Middle frontal gyrus (tissue), 1 donor: ENCODE results near the gene SPTBN2.

Experiments used
- DNase-seq: peaks from one replicate; pipeline ENCODE4 v3.0.0-alpha.2; 2015; ENCODE audit warnings: low spot score; ENCODE audit errors: extremely low spot score

SPTBN2 gene

DNA sequence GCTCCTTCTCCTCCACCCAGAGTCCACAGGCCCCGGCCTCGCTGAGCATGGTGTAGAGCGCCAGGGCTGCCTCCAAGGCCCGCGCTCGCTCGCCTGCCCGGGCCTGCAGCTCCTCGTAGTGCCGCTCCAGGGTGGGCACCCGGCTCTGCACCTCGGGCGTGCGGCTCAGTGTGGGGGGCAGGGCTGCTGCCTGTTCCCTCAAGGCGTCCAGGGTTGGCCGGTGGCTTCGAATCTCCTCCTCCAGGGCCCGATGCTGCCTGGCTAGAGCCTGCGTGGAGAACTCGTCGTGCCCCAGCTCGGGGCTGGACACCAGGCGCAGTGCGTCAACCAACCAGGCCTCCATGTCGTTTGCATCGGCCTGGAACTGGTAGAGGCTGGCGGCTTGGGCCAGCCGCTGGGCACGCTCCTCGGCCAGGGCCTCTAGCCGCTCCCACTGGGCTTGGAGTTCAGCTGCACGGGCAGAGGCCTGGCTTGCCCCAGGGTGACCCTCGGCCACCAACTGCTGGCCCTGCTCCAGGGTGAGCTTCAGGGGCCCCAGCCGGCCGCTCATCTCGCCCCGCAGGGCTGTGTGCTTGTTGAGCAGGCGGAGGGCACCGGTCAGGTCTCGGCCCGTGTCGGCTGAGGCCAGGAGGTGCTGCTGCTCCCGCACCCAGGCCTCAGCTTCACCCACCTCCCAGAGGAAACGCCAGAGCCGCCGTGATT is 24.2 kb downstream of the SPTBN2 start:
- no peak for DNase-seq

DNA sequence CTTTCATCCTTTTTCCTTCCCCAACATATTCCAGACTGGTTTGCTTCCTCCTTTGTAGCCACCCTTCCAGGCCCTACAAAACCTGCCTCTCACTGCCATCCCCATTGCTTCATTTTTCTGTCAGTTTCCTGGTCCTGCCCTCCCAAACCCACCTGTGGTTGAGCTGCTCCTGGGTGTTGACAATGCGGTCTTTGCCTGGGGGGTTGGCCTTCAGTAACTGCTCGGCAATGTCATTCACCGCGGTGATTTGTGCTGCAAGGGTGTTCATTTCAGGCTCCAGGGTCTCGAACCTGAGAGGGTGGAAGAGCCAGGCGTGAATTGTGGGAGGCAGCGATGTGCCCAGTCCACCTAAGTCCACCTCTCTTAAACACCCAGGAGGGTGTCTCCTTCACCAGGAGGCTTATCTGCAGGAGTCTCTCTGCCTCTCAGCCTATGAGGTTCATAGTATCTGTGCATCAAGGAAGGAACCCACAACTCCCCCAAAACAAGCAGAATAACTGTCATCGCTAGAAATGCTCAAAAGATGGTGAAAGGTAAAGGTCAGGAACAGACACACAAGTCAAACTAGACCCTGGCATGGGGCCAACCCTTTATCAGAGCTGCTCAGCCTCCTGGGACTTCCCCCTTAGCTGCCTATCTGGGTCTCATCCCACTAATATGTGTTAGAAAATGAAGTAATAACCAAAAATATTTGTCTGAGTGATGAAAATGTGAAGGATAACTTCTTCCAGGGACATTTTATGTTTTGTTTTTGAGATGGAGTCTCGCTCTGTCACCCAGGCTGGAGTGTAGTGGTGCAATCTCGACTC is 27.4 kb downstream of the SPTBN2 start:
- no peak for DNase-seq

DNA sequence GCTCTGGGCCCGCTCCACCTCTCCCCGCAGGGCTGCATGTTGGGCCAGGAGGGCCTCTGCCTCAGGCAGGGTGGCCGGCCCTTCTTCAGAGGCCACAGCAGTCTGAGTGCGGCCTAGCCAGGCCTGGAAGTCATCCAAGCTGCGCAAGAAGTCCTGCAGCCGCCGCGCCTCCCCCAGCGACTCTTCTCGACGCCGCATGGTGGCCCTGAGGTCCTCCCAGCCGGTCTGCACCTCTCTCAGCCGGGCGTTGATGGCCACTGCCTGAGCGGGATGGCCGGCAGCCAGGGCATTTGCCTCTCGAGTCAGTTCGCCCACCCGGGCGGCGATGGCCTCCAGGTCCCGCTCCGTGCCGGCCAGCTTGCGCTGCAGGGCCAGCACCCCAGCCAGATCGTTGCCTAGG is 28.3 kb downstream of the SPTBN2 start:
- DNase-seq, result no peak

DNA sequence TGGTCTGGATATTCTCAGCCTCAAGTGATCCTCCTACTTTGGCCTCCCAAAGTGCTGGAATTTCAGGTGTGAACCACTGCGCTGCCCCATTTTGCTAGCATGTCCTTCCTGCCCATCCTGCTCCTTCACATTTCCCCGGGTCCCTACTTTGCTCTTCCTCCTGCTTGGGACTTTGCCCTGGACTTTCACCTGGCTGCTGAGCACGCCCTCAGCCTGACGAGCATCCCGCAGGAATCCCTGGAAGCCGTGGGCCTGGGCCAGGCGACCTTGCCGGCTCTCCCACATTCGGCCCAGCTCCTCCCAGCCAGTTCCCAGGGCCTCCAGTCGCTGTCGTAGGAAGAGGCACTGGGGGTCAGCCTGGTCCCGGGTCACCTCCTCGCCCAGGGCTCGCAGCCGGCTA is 28.7 kb downstream of the SPTBN2 start:
- DNase-seq, result no peak

DNA sequence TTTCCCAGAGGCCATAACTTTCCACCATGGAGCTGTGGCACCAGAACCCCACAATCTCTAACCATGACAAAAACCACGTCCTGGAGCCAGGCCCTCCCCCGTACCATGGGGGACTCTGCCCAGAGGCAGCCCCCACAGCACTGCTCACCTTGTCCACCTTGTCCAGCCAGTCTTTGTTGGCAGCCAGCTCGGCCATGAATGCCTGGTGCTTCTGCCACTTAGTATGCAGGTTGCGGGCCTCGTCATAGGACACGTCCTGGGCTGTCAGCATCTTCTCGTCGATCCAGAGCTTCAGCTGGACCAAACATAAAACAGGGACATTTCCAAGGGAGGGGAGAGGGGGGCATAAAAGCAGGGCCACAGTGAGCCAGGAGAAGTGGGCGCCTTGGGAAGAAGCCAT is 30.5 kb downstream of the SPTBN2 start:
- DNase-seq, result no peak

DNA sequence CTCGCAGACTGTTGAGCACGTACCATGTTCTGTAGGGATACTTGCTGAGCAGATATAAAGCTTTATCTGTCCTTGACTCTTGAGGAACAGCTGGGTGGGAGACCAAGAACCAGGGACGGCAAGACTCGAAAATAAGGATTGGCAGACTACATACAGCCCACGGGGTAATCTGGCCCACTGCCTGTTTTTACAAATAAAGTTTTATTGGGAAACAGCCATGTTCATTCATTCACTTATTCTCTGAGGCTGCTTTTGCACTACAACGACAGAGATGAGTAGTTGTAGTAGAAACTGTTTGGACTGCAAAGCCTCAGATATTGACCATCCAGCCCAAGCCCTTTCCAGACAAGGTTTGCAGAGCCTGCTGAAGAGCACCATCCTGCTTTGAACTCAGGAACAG is 31.0 kb downstream of the SPTBN2 start:
- DNase-seq, result no peak

DNA sequence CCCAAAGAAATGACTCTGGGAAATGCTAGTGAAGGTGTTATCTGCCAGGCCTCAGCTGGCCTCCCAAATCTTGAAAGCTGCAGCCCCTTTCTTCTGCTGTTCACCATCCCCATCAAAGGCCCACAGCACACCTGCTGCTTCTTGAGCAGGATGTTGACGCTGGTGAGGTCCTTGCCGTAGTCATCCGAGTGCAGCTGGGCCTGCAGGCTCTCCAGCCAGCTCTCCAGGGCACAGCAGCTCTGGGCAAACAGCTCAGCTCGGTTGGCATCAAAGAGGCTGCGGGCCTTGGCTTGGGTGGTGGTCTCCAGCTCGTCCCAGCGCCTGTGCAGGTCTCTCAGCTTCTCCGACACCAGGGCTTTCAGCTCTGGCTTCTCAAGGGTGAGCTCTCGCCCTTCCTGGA is 32.9 kb downstream of the SPTBN2 start:
- no peak for DNase-seq

DNA sequence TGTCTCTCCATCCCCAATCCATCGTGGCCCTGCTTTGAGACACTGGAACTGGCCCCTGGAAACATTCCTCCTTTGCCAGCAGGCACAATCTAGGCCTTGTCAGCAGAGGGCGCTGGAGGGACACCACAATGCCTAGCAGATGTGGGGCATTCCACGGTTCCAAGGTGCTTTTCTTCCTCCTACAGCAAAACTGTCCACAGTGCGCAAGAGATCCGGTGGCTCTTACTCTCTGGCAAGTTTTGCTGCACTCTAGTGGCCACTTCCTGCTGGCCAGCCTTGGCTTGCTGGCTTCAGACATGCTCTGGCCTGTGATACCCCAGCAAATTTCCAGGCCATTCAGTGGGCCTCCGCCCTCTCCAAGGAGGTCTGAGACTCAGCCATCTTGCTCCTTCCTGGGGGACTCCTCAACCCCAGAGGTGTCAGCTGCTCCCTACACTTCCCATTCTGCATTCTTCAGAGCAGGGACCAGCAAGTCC is 34.2 kb downstream of the SPTBN2 start:
- peak; percentile 55 for DNase-seq

DNA sequence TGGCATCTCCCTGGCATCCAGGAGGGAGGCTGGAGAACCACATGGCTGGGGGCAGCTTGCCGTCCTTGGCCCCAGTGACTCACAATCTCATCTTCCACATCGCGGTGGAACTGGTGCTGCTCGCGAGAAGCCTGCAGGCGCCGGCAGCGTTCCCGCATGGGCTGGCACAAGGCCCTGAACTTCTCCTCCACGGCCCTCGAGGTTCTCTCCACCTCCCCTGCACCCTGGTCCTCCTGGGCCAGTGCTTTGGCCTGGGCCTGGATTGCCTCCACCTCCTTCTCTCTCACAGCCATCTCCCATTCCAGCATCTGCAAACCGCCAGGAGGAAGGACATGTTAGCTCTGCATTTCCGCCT is 35.0 kb downstream of the SPTBN2 start:
- no peak for DNase-seq

DNA sequence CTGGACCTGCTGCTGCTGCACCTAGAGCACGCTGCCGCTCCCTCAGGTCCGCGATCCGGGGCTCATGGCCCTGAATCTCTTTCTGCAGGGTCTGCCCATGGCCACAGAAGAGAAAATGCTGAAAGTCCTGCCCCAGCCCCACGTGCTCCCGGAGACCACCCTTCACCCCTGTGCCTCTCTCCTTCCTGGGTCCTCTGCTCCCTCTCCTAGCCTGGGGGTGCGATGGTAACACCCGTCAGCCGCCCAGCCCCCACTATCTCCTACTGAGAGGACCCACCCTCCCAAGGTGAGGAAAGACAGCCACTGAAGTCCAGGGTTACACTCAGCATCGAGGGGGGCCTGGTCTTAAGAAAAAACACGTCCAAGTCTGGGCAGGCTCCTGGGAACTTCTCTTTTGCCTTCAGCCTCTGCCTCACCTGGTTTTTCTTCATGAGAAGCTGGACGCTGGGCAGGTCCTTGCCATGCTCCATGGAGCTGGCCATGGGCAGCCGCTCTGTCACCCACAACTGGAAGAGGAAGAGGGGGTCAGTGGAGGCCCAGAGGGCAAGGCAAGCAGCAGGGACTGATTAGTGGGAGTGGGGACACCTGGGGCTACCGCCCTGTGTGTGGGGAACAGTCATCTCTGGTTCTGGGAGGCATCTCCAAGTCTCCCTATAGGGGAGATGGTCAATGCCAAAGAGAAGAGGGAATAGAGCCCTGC is 35.5 kb downstream of the SPTBN2 start:
- no peak for DNase-seq

DNA sequence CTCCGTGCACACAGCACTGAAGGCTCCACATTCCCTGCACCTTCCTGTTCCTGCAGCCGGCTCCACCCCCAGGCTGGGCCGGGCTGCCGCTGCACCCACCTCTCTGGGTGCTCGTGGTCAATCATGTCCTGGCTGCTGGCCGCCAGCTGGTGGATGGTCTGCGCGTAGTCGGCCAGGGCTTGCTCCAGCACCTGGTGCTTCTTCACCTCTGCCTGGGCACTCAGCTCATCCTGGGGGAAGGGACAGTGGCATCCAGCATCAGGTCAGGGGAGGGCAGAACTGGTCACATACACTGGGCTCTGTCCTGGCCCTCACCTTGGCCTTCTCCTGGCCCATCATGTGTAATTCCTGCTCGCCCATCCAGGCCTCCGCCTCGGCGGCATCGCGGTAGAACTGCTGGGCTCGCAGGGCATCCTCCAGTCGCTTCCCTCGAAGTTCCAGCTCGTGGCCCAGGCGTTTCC is 36.1 kb downstream of the SPTBN2 start:
- DNase-seq, result no peak

DNA sequence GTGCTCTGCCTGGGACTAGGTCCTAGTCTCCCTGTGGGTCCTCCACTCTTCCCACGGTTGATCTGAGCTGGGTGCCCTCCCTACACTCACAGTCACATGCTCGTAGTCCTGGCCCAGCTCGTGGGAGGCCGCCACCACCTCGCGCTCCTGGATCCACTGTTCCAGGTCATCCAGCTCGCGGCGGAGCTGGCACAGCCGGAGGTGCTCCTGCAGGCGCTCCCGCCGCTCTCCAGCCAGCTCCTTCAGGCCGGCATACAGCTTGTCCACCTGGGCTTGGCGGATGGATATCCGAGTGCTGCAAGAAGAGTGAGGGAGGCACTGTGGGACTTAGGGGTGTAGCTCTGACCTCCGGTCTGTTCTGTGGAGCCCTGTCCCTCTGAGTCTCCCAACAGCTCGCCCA is 36.6 kb downstream of the SPTBN2 start:
- no peak for DNase-seq

DNA sequence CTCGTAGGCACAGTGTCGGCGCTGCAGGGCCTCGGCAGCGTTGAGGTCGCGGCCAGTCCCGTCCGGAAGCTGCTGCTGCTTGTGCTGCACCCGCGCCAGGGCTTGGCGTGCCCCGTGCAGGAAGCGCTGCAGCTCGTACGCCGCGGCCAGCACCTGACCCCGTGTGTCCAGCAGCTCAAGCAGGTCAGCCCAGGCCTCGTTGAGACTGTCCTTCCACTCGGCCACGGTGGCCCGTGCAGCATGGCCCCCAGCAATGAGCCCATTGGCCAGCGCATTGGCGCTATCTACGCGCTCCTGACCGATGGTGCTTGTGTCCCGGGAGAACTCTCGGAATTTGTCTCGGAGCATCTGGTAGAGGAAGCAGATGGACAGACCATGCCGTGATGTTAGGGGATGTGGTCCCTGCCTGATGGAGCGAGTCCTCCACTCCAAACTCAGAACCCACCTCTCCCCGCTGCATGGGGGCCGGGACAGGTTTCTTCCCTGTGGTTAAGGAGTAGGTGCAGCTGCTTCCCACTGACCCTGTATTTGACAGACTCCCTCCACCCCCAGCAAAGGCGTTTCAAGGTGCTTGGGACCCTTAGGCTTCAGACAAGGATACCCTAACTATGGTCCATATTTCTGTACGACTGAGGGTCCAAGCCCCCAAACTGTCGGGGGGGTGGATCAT is 37.6 kb downstream of the SPTBN2 start:
- DNase-seq, result no peak

DNA sequence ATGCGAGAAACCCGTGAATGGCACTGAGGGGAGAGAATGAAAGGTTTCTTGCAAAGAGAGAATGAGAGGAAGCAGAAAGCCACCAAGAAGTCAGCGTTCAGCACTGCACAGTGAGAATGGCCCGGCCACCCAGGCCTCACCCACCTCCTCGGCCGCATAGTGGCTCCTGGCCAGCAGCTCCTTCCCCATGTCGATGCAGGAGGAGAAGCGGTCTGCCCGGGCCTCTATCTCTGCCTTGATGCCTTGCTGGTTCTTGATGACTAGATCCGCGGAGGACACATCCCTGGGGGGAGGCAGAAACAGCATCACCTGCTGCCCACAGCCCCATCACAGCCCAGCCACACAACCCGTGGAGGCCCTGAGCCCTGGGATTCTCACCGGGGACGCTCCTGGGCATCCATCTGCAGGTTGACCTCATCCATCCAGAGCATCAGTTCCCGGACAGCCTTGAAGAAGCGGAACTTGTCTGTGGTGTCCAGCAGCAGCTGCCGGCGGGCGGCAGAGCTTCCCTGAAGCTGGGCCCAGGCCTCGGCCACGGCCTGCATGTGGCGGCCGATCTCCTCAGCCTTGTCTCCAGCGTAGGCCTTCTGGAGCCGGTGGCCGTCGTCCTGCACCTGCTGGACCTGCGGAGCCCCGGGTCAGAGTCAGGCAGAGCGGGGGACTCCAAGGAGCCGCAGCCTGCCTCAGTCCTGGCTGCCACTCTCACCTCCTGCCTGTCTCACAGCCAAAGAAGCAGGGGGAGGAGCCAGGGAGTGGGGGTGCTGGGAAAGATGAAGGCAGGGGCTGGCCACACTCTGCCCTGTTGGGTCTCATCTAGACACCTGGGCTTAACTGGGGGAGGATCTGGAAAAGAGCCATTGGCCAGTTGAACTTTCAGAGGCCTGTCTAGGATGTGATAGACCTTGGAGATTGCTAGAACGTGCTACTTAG is 39.1 kb downstream of the SPTBN2 start:
- DNase-seq, result no peak

DNA sequence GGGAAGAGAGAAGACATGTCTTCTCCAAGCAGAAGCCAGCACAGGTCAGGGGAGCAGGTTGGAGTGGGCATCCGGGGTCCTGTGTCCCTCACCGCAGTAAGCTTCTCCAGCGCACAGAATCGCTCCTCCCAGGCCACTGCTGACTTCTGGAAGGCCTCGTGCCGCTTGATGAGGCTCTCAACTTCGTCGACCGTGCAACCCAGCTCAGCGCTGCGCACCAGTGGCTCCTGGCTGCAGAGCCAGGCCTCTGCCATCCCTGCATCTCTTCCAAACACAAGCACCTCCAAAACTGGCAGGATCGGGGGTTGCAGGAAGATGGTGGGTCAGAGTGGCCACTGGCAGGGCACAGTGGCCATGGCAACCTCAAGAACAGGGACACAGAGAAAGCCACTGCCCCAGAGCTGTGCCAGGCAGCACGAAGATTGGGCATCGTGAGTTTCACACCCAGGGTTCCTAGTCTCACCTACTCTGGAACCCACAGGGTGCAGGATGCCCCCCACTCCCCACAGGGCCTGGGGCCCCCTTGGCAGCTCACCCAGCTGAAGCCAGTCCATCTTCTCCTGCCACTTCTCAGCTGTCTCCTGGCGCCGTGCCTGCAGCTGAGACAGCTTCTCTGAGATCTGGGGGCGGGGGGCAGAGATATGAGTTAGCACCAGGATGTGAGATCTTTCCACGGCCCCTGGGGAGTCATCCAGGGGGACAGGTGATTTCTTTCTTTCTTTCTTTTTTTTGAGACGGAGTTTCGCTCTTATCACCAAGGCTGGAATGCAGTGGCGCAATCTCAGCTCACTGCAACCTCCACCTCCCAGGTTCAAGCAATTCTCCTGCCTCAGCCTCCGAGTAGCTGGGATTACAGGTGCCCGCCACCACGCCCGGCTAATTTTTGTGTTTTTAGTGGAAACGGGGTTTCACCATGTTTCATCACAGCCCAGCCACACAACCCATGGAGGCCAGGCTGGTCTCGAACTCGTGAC is 40.2 kb downstream of the SPTBN2 start:
- DNase-seq, result no peak

DNA sequence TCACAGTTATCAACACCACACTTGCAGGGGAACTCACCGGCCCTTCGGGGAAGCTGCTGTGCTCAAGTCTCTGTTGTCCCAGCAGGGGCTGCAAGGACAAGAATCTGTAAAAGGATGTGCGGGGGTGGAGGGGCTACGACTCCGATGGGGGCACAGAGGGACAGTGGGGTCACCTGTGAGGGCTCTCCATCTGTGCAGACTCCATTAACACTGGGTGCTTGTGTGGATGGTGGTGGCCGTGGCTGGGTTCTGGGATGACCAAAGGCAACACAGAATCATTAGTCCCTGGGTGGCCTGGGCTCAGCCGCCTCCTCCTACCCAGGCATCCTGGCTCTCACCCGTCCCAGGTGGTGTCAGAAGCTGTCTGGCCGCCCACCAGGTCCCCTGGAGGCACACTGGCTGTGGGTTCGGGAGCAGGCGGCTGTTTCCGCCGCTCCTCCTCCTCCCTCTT is 41.2 kb downstream of the SPTBN2 start:
- DNase-seq, result no peak

DNA sequence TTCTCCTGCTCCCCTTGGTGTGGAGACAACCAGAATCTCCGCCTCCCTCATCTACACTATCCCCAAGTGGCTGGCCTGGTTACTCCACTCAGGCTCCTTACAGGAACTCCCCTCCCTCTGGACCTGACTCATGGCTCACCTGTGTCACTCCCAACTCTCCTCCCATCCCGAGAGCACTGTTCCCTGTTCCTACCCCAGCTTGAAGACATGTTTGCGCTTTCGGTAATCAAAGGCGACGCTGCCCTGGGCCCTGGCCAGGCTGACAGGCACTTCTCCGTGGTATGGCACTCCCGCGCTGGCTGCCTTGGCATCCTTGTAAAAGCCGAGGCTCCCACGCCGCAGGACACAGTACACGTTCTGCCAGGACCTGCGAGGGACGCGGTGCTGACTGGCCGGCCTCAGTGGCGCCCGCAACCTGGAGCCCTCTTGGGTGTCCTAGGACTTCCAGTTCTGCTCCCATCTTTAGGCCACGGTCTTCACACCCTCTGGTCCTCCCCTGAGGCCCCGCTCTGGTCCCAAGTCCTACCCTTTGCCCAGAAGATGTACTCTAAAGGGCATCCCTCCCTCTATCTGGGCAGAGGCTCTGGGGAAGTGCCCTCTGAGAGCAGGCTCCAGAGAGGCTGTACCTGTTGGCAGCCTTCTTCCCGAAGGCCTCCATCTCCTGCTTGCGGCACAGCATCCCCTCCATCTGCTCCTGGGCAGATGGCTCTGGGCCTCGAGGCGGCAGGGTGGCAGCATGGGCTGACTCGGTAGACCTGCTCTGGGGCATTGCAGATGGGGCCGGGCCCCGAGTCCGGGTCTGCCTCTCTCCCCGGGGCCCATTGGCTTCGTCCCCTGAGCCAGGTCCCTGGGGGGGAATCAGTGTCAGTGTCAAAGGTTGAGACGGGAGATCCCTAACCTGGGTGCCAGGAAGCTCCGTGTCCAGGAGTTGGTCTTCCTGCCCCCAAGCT is 41.9 kb downstream of the SPTBN2 start:
- DNase-seq, result no peak

DNA sequence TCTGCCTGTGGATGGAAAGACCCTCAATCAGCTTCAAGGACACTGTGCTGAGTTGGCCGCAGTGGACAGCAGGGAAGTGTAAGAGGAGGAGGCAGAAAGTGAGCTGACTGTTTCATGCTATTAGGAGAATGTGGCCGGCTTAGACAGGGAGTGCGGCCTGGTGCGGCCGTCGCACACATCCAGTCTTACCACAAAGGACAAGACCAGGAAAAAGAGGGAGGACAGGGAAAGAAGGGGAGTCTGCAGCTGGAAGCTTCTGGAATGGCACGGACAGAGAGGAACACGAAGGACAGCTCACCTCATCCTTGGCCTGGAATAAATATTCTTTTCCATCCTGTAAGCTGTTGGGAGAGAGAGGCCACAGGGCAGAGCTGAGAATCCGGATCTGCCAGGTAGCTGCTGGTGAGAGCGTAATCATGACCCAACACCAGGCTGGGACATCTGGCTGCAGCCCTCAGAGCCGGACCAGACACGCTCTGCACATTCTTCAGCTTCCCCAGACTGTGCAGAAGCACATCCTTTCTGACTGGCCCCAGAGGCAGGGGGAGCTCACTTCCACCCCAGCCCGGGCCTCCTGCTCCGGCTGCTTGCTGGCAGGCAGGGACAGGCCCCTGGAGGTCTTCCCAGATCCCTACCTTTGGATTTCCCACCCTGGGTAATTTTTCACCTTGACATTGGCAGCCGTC is 42.8 kb downstream of the SPTBN2 start:
- no peak for DNase-seq
